HG03108 (cell line): ENCODE measurements around the gene DIAPH3.

Experiments used
- ATAC-seq: cut with Tn5 transposase; IDR thresholded peaks from one replicate; pipeline ENCODE4 v1.9.1; 2021; ENCODE audit warnings: moderate library complexity; ENCODE audit not compliant: unreplicated experiment

Gene DIAPH3

DNA sequence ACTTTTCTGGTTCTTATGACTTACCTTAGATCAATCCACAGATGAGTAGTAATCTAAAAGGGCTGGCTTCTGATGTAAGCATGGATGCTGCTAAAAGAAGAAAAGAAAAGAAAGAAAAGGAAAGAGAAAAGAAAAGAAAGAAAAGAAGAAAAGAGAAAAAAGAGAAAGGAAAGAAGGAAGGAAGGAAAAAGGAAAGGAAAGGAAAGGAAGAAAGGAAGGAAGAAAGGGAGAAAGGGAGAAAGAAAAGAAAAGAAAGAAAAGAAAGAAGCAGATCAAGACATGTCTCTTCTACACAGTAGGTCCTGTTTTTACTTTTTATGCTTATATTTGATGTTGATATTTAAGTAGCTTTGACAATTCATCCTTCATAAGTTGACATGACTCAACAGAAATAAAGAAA lies 421.3 kb downstream of the DIAPH3 start:
- ATAC-seq: no peak

DNA sequence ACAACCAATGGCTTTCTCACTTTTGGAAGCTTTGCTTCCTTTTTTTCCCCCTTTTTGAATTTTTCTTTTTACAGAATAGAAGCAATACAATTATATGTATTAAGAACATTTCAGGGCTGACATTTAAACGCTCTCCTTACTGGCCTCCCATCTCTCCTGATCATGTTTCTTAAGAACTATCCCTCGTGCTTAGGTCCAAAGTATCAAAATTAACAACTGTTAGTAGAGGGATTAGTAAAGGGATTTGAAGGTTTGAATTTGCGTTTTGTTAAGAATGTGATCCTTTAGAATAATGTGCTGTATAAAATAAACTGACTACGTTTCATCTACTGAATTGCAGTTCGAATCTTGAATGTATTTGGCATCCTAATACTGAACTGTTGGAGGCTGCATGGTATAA lies 424.8 kb downstream of the DIAPH3 start:
- no peak for ATAC-seq

DNA sequence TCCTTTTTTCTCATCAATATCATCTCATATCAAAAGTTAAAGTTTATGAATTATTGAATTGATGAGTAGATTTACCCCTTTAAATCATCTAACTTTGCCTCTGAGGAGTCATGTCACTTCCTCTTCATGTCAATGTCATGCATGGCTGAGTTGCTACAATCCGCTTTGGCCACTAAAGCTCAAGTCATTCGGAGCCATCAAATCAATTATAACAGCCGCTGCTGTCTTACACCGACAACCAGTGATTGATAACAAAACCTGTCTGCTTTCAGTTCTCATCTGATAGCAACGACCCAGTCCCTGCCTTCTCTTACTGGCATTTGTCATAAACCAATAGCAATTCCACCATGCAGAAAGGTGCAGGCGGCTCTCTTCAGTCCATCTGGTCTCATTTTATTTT lies 429.3 kb downstream of the DIAPH3 start:
- ATAC-seq: peak; percentile 99

DNA sequence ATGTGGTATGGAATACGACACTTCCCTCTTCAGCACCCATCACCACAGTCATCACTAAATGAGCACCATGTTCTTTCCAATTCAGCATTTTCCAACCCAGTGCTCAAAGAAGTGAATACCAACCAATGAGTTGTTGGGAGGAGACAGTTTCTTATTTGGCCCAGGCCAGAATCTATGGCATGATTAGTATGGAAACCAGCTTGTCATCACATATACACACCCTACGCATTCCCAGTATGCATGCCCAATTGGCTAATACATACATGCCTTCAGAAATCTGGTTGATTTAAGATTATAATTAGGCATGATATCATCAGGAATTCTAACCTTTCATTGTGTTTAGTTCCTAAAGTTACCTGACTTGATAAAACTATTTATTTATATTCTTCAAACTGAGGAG lies 430.0 kb downstream of the DIAPH3 start:
- ATAC-seq: no peak

DNA sequence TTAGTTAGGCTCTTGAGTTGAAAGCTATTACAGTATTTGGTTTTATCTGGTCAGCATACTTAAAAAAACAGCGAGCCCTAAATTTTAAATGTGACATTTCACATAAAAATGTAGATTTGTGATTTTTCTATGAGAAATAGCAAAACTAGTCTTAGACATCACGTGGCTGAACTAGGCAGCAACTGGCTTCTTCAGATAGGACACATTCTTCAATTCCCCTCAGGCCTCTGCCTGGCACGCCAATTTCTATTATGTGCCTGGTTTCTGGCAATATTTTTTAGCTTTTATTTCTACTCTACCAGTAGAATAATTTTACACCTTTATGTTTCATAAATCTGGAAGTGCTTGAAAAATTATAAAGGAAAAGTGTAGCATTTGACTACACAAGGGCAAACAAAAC lies 433.7 kb downstream of the DIAPH3 start:
- no peak for ATAC-seq

DNA sequence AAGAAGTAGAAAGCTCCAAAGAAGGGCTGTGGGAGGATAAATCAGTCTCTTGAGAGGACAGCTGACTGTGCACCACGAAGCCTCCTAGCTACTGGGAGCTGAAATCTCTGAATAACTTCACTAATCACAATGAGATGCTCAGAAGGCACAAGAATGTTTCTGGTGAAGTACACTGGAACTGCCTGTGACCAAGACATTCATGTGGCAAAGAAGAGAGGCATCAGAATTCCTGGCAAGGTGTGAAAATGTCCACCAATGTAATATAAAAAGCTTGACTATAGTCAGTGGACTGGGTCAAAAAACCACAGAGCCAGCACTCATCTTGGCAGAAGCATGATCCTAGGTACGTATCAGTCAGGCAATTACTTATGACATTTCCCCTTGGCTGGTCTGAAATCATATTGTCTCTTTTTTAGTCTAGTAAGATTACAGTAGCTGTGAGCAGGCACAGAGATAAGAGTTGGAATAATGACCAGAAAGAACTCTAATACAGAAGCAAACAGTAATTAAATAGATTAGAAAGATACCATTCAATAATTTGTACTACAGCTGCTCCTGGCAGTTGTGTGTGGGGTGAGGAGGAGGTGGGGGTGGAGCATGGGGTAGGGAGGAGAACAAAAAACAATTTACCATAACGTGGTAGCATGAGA lies 434.7 kb downstream of the DIAPH3 start:
- no peak for ATAC-seq

DNA sequence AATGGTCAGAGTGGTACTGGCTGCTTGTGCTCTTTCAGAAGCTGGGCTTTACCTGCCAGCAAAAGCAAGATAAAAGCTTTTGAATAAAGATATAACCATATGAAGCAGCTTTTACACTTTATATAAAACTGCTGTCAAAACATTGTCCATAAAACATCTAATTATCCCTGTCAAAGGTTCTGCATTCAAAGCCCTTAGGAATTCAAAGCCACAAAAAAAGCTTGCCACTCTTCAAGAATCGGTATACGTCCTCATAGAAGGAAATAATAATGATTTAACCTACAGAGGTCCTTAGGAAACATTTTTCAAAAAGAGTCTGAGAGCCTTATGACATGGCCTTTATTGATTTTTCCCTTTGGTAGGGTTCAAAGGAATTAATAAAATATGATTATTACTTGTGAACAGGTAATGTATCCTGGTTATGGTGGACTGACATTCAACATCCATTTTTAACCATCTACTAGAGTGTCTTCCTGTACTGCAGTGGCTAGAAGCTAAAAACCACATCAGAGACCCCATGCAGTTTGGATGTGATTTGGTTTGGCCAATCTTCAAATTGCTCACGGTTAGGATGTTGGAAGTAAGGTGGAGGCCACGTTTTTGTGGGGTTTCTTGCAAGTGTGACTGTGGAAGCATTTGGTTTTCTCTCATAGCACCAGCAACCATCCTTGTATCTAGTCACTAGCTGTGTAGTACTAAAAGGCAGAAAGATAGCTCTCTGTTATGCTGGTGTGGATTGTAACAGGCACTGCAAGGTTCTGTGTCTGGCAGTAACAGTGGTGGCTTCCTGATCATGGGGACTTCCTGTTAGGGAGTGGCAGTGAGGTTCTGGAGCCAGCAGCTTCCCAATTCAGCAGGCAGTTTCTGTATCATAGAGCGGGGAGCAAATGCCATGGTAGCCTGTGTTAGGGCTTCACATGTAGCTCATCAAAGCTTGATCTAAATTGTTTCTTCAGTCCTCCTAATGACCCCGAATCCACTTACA lies 441.5 kb downstream of the DIAPH3 start:
- no peak for ATAC-seq

DNA sequence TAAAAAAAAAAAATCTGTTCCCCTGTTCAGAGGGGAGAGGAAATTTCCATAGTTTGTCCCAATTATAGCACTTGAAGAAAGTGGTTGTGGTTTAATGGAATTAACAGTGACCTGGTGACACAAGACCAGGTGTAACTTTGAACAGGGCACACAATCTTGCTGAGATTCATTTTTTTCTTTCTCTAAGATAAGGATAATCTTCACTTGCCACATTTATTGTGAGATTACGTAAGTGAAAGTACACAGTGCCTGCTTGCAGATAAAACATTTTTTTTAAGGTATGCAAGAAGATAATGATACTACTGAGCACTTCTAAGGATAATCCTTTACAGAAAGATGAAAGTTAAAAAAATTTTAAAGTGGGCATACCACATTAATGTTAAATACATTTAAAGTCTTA lies 448.1 kb downstream of the DIAPH3 start:
- ATAC-seq: no peak

DNA sequence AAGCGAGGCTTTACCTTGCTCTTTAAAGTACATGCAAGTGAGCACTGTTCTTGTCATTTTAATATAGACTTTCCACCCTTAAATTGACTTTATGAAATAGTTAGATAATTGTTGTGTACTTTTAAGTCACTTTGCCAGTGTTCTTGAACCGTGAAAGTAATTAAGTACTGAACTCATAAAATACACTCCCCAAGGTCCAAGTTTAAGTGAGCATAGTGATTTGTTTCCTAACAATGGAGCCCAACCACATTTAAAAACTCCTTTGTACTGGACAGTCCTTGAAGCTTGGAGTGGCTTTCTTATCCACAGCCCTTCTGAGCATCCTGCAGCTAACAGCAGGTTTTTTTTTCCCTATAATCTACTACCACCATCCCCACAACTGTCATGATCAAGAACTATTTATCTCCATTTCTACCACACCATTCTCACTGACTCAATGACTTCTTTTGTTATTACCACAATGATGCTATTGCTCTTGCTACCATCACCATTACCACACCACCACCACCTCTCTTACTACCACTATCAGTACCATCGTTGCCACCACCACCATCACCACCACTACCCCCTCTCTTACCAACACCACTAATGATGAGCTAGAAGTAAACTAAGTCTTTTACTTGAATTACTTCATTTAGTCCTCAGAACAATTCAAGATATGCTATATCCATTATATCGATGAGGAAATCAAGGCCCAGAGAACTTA lies 452.6 kb downstream of the DIAPH3 start:
- ATAC-seq: no peak

DNA sequence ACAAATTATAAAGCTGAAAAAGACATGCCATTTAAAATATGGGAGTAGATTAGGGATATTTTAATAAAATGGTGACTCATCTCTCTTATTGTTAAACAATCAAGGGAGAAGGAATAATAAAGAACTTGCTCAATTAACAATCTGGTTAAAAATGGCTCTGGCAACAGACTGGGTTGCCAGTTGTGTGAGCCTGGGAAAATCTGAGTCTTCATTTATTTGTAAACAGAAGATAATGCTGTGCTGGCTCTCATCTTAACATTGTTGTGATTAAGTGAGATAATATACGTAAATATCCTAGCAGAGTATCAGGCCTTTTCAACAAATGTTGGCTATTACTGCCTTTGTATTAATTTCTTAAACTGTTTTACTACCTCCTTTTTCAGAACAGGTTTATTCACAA lies 453.3 kb downstream of the DIAPH3 start:
- ATAC-seq: no peak

DNA sequence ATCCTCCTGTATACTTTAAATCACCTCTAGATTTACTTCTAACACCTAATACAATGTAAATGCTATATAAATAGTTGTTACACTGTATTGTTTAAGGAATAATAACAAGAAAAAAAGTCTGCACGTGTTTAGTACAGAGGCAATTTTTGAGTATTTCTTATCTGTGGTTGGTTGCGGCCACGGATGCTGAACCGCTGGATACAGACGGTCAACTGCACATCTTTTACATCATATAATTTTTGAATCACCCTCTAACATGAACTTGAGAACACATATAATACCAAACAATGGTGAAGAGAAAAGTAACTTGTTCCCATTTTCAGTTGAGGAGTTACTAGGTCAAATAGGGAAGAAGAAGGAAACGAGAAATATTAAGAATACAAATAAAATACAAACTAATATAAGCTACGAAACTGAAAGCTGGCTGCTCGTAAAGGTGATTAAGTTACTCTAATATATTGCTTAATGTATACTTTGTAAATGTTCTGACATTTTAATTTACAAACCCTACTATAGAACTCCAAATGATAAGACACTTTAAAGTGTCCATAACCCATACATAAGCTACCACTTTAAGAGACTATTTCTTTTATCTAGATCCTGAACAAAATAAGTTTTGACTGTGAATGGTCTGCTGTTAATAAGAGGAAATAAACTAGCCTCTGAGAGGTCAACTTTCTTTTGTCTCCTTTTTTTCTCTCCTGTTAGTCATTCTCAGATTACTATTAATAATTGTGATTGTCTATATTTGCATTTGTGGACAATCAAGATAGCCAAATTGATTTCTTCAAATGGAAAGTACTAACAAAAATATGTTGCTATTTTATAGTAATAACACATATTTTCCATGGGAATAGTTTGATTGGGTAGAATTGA lies 457.4 kb downstream of the DIAPH3 start:
- no peak for ATAC-seq

DNA sequence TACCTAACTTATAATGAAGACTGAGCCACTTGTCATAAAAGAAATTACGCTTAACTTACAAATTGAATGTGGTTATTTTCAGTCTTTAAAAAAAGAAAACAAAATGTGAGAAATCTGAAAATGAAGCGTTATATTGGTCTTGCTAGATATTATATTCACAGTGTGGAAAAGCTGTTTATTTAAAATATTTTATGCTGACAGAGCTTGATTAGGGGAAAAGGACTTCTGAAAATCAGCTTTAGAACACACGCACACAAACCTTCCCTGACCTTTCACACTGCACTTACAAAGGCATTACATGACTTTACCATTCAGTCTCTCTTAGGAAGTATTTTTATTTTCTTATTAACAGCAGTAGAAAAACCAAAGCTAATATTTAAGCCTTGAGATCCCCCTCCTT lies 461.5 kb downstream of the DIAPH3 start:
- no peak for ATAC-seq

DNA sequence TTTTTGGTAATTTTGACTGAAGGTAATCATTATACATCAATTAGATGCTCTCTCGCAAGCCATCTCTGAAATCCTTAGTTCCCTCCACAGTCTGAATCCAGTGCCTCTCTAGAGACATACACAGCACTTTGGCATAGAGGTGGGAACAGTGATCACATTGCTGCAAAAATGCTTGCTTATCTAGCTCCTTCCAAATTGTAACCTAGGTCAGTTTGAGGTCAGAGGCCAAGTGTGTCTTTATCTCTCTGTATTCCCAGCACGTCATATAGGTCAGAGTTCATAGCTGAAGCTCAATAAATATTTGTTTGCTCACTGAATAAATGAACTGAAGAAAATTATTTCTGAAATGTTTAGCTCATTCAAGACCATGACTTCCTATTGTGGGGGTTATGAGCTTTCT lies 462.5 kb downstream of the DIAPH3 start:
- ATAC-seq: no peak

DNA sequence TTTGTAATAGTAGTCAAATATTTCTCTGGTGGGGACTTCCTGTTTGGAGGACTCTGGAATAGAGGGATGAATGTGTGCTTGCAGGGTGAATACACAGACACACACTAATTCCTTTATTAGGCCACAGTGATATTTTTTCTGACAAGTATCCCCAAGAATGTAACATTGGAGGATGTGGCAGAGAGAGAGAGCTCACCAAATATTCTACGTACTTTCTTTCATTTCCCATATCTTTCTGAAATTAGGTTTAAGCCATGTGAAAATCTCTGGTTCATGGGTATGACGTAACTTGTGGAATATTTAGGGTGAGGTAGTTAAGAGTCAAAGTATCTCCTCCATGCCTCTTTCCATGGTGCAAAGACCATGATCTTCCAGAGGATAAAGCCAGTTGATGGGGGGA lies 463.4 kb downstream of the DIAPH3 start:
- no peak for ATAC-seq

DNA sequence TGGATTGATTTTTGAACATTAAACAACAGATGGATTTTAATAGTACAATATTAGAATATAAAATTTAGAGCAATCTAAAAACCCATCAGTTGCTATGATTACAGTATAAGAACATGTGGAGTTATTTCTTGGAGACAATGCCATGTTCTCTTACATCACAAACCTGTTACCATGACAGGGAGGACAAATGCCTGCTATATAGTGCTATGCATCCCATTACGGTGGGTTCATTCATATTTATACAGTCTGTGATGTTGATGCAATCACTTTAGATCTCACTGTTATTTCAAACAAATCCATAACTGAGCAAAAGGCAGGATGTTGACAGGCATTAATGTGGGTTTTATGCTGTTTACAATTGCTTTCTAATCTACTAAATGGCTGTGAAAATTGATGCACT lies 467.5 kb downstream of the DIAPH3 start:
- ATAC-seq: no peak

DNA sequence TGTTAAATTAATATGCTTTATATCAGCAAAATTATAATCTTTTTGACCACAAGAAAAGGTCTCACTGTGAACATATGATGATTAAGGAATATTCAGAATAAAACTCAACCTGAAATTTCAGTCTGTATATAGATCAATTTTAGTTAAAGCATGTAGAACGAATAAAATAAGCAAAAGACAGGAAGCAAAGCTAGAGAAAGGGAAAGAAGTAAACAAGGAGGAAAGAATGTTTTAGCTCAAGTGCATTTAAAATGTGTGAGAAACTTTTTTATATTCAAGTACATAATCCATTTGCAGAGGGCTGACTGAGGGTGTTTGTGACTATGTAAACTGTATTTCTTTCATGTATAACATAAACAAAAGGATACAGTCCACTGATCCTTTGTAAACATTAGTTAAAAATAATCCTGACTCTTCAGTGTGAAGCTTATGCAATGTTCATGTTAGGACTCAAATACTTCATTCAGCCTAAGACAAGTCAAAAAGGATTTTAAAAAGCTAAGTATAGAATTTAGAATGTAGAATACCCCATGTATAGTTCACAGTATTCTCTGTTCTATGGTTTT lies 472.1 kb downstream of the DIAPH3 start:
- ATAC-seq: no peak

DNA sequence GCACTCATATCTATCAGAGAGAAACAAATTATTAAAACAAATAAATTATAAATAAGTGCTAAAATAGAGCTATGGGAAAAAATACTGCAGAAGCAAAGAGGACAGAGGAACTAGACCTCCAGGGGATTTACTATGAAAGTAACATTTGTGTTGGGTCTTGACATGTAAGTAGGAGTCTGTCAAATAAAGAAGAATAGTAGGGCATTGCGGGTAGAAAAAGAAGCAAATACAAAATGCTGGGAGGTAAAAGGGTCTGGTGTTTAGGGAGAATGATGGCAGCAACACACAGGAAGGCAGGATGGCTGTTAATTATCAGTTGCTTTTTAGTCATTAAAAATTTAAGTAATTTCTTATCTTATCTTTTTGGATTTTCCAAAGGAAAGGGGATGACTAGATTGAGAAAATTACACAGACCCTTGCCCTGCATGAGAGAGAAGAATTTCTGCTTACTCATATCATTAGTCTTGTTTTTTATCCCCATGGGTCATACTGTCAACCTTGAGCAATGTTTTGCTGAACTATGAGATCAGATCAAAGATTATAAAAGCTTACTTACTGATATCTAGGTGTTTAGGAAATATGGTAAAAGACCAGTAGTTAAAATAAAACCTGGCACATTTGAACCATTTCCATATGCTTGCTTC lies 472.7 kb downstream of the DIAPH3 start:
- no peak for ATAC-seq

DNA sequence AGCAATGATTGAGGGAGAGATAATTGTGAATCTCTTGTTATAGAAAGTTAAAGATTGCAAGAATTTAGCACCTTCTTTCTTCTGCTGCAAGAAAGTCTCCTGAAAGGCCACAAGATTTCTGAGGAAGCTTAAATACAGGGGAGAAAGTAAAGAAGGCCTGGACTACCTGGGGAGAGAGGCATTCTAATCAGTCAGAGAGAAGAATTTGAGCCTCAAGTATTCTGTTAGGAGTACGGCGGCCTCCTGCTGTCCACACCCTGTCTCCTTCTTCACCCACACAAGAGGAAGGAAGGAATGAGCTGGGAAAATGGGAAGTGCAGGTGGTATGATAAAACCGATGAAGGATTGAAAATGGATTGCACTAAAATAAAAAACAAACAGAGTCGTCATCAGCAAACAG lies 474.7 kb downstream of the DIAPH3 start:
- ATAC-seq: no peak

DNA sequence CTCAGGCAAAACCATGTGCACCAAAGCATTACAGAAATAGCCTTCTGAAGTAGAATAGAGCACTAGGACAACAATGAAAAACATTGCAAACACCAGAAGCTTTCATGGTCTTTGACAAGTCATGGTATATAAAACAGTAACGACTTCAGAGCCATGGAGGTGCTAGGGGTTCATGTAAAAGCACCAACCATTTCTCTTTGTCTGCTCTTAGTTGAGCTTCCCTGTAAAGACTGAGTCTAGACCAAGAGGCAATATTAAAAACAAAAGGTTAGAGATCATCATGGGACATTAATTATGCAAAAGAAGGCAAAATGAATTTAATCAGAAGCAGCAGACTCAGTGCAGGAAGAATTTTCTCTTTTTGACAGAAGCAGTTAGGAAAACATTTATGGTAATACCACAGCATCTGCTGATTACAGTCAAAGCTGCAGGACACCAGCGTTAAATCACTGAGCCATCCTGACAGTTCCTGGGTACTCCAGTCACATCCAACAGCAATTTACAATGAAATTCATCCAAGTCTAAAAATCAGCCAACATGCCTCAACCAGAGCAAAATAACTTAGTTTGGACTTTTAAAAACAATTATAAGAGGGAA lies 476.8 kb downstream of the DIAPH3 start:
- no peak for ATAC-seq

DNA sequence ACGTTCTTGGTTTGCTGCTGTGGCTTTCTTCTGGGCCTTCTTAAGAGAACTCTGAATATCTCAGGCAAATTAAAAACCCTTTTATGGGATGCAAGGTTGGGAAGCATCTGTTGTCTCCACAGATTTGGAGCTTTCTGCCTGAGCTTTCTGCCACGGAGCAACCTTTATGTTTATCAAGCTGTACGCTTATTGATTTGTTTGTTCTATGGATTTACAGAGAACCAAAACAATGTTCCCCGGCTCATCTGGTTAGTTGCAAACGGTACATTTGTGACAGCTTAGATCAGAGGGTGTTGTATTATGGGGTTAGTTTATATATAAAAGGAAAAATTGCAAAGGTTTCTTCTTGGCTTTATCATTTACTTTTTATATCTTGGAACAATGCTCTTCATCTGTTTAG lies 479.6 kb downstream of the DIAPH3 start:
- no peak for ATAC-seq
